KG1 (cell line): ENCODE results near the gene PRPF8.
A peak's percentile ranks its signal among the peaks of the same experiment; 100 is the strongest.
"Not testable (repeated sequence)": the region's sequence is repeated elsewhere in the genome, so short reads cannot be mapped to it uniquely, and the experiment has no call there.

Experiments used
- DNase-seq: peaks from one replicate; lab custom pipeline; 2025; lab: John Stamatoyannopoulos, UW

Gene PRPF8

GRCh38 chr17:1684378-1685189 is at the start of gene PRPF8:
TSS of gene PRPF8 (minus strand) at chr17:1684867. CDS start at chr17:1684571, 296 bp downstream.
- peak; percentile 83 for DNase-seq

- DNase-seq, result no peak
Measured at GRCh38 chr17:1733759-1734158, 49.1 kb upstream of the PRPF8 start.

- no peak for DNase-seq
Measured at GRCh38 chr17:1732833-1733321, 48.2 kb upstream of the PRPF8 start.

- no peak for DNase-seq
Measured at GRCh38 chr17:1732241-1732832, 47.7 kb upstream of the PRPF8 start.

- DNase-seq, result no peak
Measured at GRCh38 chr17:1731194-1731506, 46.5 kb upstream of the PRPF8 start.

- DNase-seq, result no peak
Measured at GRCh38 chr17:1730326-1731193, 45.9 kb upstream of the PRPF8 start.

- DNase-seq, result no peak
Measured at GRCh38 chr17:1729966-1730325, 45.3 kb upstream of the PRPF8 start.

GRCh38 chr17:1727876-1728630 is 43.4 kb upstream of the PRPF8 start:
- no peak for DNase-seq

- DNase-seq, result no peak
Measured at GRCh38 chr17:1727258-1727789, 42.7 kb upstream of the PRPF8 start.

- DNase-seq, result no peak
Measured at GRCh38 chr17:1726626-1727257, 42.1 kb upstream of the PRPF8 start.

GRCh38 chr17:1725642-1726511 is 41.2 kb upstream of the PRPF8 start:
- DNase-seq, result no peak

- no peak for DNase-seq
Measured at GRCh38 chr17:1724869-1725641, 40.4 kb upstream of the PRPF8 start.

- DNase-seq, result peak; percentile 20
Measured at GRCh38 chr17:1724351-1724868, 39.7 kb upstream of the PRPF8 start, which contains the start of gene WDR81. TSS of gene WDR81 (plus strand) at chr17:1724704. CDS start at chr17:1724960, 256 bp downstream.

- DNase-seq, result not testable (repeated sequence)
Measured at GRCh38 chr17:1722022-1722421, 37.4 kb upstream of the PRPF8 start.

- DNase-seq, result no peak
Measured at GRCh38 chr17:1720856-1721386, 36.3 kb upstream of the PRPF8 start.

- no peak for DNase-seq
Measured at GRCh38 chr17:1718362-1719165, 33.9 kb upstream of the PRPF8 start.

- DNase-seq, result peak; percentile 49
Measured at GRCh38 chr17:1716912-1717695, 32.4 kb upstream of the PRPF8 start.
